Muscle layer of colon (tissue), 2 donors: ENCODE results near the gene WDR41.

ENCODE experiments used
- H3K27ac ChIP-seq: one replicate; pipeline ENCODE4 v1.7.0; 2013; ENCODE audit warnings: low read depth, mild to moderate bottlenecking, low read length, moderate library complexity
- H3K27me3 ChIP-seq, 2 donors: one replicate each; pipeline ENCODE4 v1.7.0; 2013; ENCODE audit warnings: low read length in 2 of 2, mild to moderate bottlenecking in 2 of 2; ENCODE audit not compliant: insufficient read depth in 2 of 2, control insufficient read depth in 1 of 2
- H3K36me3 ChIP-seq: one replicate; pipeline ENCODE4 v1.7.0; 2013; ENCODE audit warnings: mild to moderate bottlenecking, low read length; ENCODE audit not compliant: insufficient read depth
- H3K4me1 ChIP-seq: one replicate; pipeline ENCODE4 v1.7.0; 2013; ENCODE audit warnings: mild to moderate bottlenecking, low read length; ENCODE audit not compliant: insufficient read depth
- H3K4me3 ChIP-seq, 2 donors: one replicate each; pipeline ENCODE4 v1.7.0; 2013; ENCODE audit warnings: low read length in 2 of 2, low read depth in 1 of 2, mild to moderate bottlenecking in 1 of 2, moderate library complexity in 1 of 2
- H3K9ac ChIP-seq: one replicate; pipeline ENCODE4 v1.7.0; 2013; ENCODE audit warnings: low read length
- H3K9me3 ChIP-seq: one replicate; pipeline ENCODE4 v1.7.0; 2013; ENCODE audit warnings: mild to moderate bottlenecking, low read length
- donor health status: abdominal sarcoma.
- donor health status: Adenocarcinoma of cecum.

Gene WDR41

DNA sequence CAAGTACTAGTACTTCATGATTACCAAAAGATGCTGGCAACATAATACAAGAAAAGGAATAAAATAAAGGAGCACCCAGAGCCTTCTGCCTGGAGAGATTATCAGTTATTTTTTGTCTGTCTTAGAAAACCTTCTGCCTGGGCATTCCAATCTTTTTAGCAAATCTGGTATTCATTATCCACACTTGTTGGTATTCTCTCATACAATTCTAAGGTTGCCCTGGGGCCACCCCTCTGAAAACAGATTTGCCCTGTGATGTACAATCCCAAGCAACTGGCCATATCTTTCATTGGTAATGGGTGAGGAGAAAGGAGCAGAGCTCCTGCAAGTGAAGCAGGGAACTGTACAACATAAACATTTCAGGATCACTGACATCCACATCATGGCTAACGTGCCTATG lies 47.8 kb downstream of the WDR41 start:
- no peak overlapping the region for H3K4me3 ChIP-seq
- no peaks in the 10 kb centered on the region for H3K9me3 ChIP-seq
- no peaks in the 10 kb centered on the region for H3K4me1 ChIP-seq
- peaks cover 15% of the 10 kb centered on the region for H3K36me3 ChIP-seq
- H3K27me3 ChIP-seq: no peaks in the 10 kb centered on the region
- no peak overlapping the region for H3K9ac ChIP-seq
- no peak overlapping the region for H3K27ac ChIP-seq

DNA sequence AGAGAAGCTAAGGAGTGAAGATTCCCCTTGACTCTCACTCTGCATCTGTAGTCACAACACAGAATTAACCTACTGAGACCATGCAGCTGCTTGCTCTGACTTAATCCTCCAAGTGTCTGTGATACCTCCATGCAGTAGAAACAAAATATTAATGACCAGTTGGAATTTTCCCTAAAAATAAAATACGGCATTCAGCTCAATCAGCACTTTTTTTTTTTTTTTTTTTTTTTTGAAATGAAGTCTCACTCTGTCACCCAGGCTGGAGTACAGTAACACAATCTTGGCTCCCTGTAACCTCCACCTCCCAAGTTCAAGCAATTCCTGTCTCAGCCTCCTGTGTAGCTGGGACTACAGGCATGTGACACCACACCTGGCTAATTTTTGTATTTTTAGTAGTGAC lies 48.4 kb downstream of the WDR41 start:
- H3K27ac ChIP-seq: no peak overlapping the region
- H3K36me3 ChIP-seq: peaks cover 13% of the 10 kb centered on the region
- H3K4me1 ChIP-seq: no peaks in the 10 kb centered on the region
- no peaks in the 10 kb centered on the region for H3K27me3 ChIP-seq
- H3K9me3 ChIP-seq: no peaks in the 10 kb centered on the region
- H3K9ac ChIP-seq: no peak overlapping the region
- H3K4me3 ChIP-seq: no peak overlapping the region

DNA sequence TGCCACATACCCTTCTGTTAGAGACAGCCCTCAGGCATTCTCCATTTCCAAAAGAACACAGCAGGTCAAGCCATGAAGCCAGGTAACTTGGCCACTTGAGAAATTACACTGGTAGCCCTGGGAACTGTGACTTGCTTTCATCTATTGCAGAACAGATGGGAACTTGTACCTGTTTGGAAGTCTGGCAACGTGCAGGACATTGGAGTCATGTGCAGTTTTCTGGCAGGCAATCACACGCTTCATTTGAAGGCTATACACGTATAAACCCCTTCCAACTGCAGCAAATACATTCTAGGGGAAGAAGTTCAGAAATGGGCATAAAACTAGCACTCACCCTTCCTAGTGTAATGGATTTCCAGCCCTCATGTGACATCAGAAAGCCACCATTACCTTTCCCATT lies 54.0 kb downstream of the WDR41 start:
- Histone ChIP-seq H3K9me3 (no peaks in the 10 kb centered on the region), H3K27me3 (no peaks in the 10 kb centered on the region), H3K4me3 (no peak overlapping the region), H3K9ac (no peak overlapping the region), H3K36me3 (peaks cover 27% of the 10 kb centered on the region), H3K4me1 (peaks cover 9% of the 10 kb centered on the region), H3K27ac (no peak overlapping the region)

DNA sequence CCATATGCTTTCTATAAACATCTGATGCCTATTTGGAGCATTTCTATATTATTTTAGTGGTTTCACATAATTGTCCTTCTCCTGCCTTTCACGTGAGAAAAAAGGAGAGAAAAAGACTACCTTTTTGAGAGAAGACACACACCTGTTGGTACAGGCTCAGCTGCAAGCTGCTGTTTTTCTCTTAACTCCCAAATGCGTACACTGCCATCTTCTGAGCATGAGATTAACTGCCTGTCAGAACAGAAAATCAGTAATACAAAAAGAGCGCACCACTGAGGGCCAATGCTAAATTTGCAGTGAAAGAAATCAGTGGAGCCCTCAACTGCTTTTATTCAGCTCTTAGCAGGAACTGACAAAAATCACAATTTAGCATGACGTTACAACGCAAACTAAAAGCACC lies 54.9 kb downstream of the WDR41 start:
- Histone ChIP-seq H3K36me3 (peaks cover 36% of the 10 kb centered on the region), H3K4me3 (no peak overlapping the region), H3K9ac (no peak overlapping the region), H3K9me3 (no peaks in the 10 kb centered on the region), H3K27me3 (no peaks in the 10 kb centered on the region), H3K4me1 (peaks cover 9% of the 10 kb centered on the region), H3K27ac (no peak overlapping the region)

DNA sequence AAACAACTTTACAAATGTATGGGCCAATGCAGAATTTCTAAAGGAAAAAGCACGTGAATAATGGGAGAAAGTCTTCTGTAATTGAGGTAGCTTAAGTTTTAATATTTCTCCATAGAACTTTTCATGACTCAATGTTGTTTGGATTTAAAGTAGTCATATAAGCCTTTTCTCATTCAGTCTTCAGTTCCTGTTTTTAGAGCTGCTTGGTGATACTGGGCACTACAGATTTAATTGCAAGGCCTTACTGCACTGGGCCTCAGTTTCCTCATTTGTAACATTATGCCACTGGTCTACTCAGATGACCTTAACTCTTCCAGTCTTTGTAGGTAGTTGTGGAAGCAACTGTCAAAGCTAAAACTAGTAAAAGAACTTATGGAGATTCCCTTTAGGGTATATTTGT lies 60.4 kb downstream of the WDR41 start:
- H3K36me3 ChIP-seq: peaks cover 40% of the 10 kb centered on the region
- no peaks in the 10 kb centered on the region for H3K9me3 ChIP-seq
- no peak overlapping the region for H3K9ac ChIP-seq
- peaks cover 24% of the 10 kb centered on the region for H3K4me1 ChIP-seq
- H3K4me3 ChIP-seq: no peak overlapping the region
- H3K27ac ChIP-seq: no peak overlapping the region
- H3K27me3 ChIP-seq: no peaks in the 10 kb centered on the region

DNA sequence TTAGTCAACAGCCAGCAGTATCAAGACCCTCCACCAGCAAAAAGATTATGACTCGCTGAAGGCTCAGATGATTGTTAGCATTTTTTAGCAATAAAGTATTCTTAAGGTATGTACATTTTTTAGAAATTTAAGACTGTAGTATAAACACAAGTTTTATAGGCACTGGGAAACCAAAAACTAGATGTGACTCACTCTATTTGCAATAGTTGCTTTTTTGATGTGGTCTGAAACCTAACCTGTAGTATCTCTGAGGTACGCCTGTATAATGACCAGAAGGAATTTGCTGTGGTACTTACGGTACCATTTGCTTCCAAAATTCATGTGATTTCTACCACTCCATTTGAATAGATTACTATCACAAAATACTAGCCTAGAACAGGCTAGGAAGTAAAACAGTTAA lies 60.8 kb downstream of the WDR41 start:
- H3K9me3 ChIP-seq: no peaks in the 10 kb centered on the region
- H3K27ac ChIP-seq: no peak overlapping the region
- H3K9ac ChIP-seq: no peak overlapping the region
- H3K4me1 ChIP-seq: peaks cover 19% of the 10 kb centered on the region
- H3K36me3 ChIP-seq: peaks cover 40% of the 10 kb centered on the region
- no peaks in the 10 kb centered on the region for H3K27me3 ChIP-seq
- no peak overlapping the region for H3K4me3 ChIP-seq

DNA sequence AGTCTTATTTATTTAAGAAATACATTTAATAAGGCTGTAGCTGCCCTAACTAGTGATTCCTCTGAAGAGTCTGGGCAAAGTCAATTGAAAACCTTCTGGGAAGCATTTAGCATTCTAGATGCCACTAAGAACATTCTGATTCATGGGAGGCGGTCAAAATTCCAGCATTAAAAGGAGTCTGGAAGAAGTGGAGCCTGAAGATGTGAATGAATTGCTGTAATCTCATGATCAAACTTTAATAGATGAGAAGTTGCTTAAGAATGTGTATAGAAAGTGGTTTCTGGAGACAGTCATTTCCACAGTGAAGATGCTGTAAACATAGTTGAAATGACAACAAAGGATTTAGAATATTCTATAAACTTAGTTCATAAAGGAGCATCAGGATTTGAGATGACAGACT lies 61.4 kb downstream of the WDR41 start:
- Histone ChIP-seq H3K36me3 (peaks cover 35% of the 10 kb centered on the region), H3K4me1 (peaks cover 19% of the 10 kb centered on the region), H3K27me3 (no peaks in the 10 kb centered on the region), H3K27ac (no peak overlapping the region), H3K9ac (no peak overlapping the region), H3K9me3 (no peaks in the 10 kb centered on the region), H3K4me3 (no peak overlapping the region)

DNA sequence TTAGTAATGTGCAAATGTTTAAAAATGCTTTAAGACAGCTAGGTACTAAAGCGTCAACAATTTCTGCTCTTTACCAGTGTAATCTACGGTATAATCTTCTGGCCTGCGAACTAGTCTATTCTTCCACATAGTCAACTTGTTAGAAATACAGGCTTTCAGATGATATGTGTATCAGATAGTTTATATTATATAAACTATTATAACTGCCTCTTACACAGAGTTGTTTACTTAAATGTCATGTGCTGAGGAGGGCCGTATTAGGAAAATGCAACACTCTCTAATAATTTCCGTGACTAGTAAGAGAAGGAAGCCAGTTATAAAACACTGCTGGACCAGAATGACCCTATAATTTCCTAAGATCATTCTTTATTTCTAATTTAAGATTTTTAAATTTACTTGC lies 63.6 kb downstream of the WDR41 start:
- no peaks in the 10 kb centered on the region for H3K27me3 ChIP-seq
- peaks cover 19% of the 10 kb centered on the region for H3K4me1 ChIP-seq
- H3K9ac ChIP-seq: no peak overlapping the region
- no peaks in the 10 kb centered on the region for H3K9me3 ChIP-seq
- no peak overlapping the region for H3K4me3 ChIP-seq
- peak overlapping the region; percentile 32 for H3K27ac ChIP-seq
- peaks cover 22% of the 10 kb centered on the region for H3K36me3 ChIP-seq

DNA sequence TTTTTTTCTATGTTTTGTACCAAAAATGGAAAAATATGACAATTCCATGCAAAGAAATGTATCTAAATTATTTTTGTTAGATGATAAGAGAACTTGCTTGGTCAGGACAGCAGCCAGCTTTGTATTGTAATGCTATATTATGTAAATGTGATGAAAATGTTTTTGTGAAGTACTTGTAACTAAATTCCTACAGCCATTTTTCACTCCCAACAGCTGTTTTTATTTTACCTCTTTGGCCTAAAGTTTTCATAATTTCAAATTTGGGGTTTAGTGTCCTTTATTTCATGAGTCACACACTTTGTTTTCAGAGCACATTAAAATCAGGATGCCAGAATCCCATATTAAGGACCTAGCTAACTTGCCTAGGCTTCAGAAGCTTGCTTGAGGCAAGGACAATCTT lies 64.1 kb downstream of the WDR41 start:
- Histone ChIP-seq H3K27ac (peak overlapping the region; percentile 32), H3K9me3 (no peaks in the 10 kb centered on the region), H3K27me3 (no peaks in the 10 kb centered on the region), H3K36me3 (peaks cover 20% of the 10 kb centered on the region), H3K9ac (no peak overlapping the region), H3K4me1 (peaks cover 19% of the 10 kb centered on the region), H3K4me3 (no peak overlapping the region)

DNA sequence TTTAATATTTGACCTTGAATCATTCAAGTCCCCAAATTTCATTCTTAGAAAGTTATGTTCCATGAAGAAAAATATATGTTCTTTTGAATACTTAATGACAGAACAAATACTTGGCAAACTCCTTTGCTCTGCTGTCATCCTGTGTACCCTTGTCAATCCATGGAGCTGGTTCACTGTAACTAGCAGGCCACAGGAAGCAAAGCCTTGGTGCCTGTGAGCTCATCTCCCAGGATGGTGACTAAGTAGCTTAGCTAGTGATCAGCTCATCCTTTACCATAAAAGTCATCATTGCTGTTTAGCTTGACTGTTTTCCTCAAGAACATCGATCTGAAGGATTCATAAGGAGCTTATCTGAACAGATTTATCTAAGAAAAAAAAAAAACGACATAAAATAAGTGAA lies 65.4 kb downstream of the WDR41 start:
- Histone ChIP-seq H3K9ac (no peak overlapping the region), H3K36me3 (peaks cover 7% of the 10 kb centered on the region), H3K27me3 (no peaks in the 10 kb centered on the region), H3K27ac (no peak overlapping the region), H3K4me3 (no peak overlapping the region), H3K9me3 (no peaks in the 10 kb centered on the region), H3K4me1 (peaks cover 19% of the 10 kb centered on the region)

DNA sequence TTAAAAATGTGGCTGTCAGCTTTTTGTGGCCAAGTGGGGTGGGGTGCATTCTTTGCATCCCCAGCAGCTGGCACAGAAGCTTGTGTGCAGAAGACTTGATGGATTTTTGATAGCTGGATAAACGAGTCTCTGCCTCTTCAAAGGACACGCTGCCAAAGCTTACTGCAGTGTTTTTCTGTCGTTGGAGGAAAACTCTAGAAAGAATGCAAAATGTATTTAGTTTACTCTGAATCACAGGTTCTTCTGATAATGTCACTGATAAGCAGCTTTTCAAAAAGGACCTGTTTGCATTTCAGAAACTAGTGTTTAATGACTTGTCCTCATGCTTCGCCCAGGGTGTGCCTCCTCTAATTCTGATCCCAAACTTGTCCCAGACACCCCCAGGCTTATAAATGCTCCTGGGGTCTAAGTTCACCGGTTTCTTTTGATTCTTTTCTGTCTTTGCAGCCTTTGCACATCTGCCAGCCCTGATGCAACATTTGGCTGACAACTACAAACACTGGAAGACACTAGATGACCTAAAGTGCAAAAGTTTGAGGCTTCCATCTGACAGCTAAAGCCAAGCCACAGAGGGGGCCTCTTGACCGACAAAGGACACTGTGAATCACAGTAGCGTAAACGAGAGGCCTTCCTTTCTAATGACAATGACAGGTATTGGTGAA lies 66.0 kb downstream of the WDR41 start:
- no peaks in the 10 kb centered on the region for H3K9me3 ChIP-seq
- no peak overlapping the region for H3K9ac ChIP-seq
- no peak overlapping the region for H3K27ac ChIP-seq
- peaks cover 19% of the 10 kb centered on the region for H3K4me1 ChIP-seq
- H3K27me3 ChIP-seq: no peaks in the 10 kb centered on the region
- H3K4me3 ChIP-seq: no peak overlapping the region
- peaks cover 5% of the 10 kb centered on the region for H3K36me3 ChIP-seq

DNA sequence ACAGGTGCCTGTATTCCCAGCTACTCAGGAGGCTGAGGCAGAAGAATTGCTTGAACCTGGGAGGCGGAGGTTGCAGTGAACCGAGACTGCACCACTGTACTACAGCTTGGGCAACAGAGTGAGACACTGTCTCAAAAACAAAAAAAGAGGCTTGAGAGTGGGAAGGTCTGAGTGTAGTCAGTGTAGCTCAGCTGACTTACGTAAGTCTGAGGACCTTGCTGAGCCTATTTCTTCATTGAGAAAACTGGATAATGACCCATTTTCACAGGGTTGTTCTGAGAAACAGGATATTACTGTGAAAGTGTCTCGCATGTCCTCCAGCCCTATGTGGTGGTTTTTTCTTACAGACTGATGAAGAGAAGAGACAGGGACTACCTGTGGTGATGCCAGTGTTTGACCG lies 66.7 kb downstream of the WDR41 start:
- H3K27me3 ChIP-seq: no peaks in the 10 kb centered on the region
- H3K36me3 ChIP-seq: peaks cover under 1% of the 10 kb centered on the region
- H3K27ac ChIP-seq: no peak overlapping the region
- no peak overlapping the region for H3K4me3 ChIP-seq
- H3K9me3 ChIP-seq: no peaks in the 10 kb centered on the region
- H3K9ac ChIP-seq: no peak overlapping the region
- H3K4me1 ChIP-seq: peaks cover 19% of the 10 kb centered on the region
